Psoas muscle (tissue), 8 donors: ENCODE measurements around the gene SH3GL3. TPM values are rescaled to one million over a fixed set of nuclear protein-coding genes. Genes with fewer than 3 reads are reported as not detected.

Experiments used
- ATAC-seq, 4 donors: fragments of 200-7000 bp; cut with Tn5 transposase; one replicate each; pipeline ENCODE4 v1.9.1; 2020; ENCODE audit warnings: moderate library complexity in 3 of 4, mild to moderate bottlenecking in 2 of 4
- DNase-seq, 2 donors: peaks; one replicate each; pipeline ENCODE4 v3.0.0-alpha.2; 2020
- H3K27ac ChIP-seq: fragments of 200-600 bp; one replicate; pipeline ENCODE4 v1.8.0; 2022
- H3K27me3 ChIP-seq, 3 donors: fragments of 200-600 bp in 1 of 3; one replicate each; pipeline versions ENCODE4 v1.6.1 to v1.8.0; 2013 to 2022; ENCODE audit warnings: low read length in 2 of 3, mild to moderate bottlenecking in 2 of 3, moderate library complexity in 1 of 3; ENCODE audit not compliant: insufficient read depth in 3 of 3
- H3K36me3 ChIP-seq, 2 donors: fragments of 200-600 bp in 1 of 2; one replicate each; pipeline versions ENCODE4 v1.6.1 to v1.8.0; 2013 to 2022; ENCODE audit warnings: low read depth in 1 of 2, mild to moderate bottlenecking in 1 of 2, moderate library complexity in 1 of 2; ENCODE audit not compliant: insufficient read depth in 1 of 2
- H3K4me1 ChIP-seq: fragments of 200-600 bp; one replicate; pipeline ENCODE4 v1.8.0; 2022
- H3K4me3 ChIP-seq: fragments of 200-600 bp; one replicate; pipeline ENCODE4 v1.8.0; 2022; ENCODE audit warnings: mild to moderate bottlenecking
- H3K9me3 ChIP-seq: fragments of 200-600 bp; one replicate; pipeline ENCODE4 v1.8.0; 2022
- CTCF ChIP-seq: fragments of 200-600 bp; IDR thresholded peaks from one replicate; pipeline ENCODE4 v1.8.0; 2022; ENCODE audit warnings: antibody characterized with exemption
- WGBS, 3 donors: extraction: QIAGEN DNeasy Blood & Tissue Kit; methylation state at CpG; one replicate each; pipeline versions ENCODE4 v1.1.6 to v1.1.7; 2013; 5-methylcytosine and 5-hydroxymethylcytosine counted together
- intact Hi-C, 2 donors: fragments of 100-400 bp; cut with DNase I; formaldehyde crosslinking; loops; one replicate each; pipeline versions ENCODE4 v1.11.0 to v1.14.2; 2022
- polyA plus RNA-seq, 3 donors: library from polyadenylated mRNA; stranded (reverse); fragments of 200-250 nt; gene quantifications; one replicate each; pipeline ENCODE4 v1.2.3, GENCODE V29; 2013
- total RNA-seq, 4 donors: library from RNA; stranded (reverse); fragmentation: NEBNext Ultra II Directional in 2 of 4; extraction: Animal tissue kit (Norgen Biotek cat#: 25700) in 2 of 4; gene quantifications; one replicate each; pipeline versions ENCODE4 v1.2.1 to v1.2.4, GENCODE V29; 2021 to 2023
- donor health status: healthy with polysubstance abuse.
- donor health status: DM: no; HTN: no; CAD: no; lungs with moderate emphysema.
- donor health status: Bipolar disorder and iron deficiency.
- donor health status: healthy.
- donor health status: DM: yes; HTN: yes; CAD: no.
- donor health status: DM: no; HTN: no; CAD: no.
- donor health status: DM: no; HTN: no; CAD: no.
- donor health status: DM: yes; HTN: yes; CAD: no.

Gene SH3GL3
- total and polyA plus RNA-seq, 7 donors: 0.05 TPM; not detected in 6

GRCh38 chr15:83413054-83413719 lies 34.0 kb upstream of the SH3GL3 start:
- no peaks in the 10 kb centered on the region for H3K9me3 ChIP-seq
- H3K27me3 ChIP-seq: peaks cover 2 to 6% (median 2%) of the 10 kb centered on the region in 3 donors
- intact Hi-C loops: no loop called here
- ATAC-seq (no peak), DNase-seq (no peak)
- no peaks in the 10 kb centered on the region for H3K4me1 ChIP-seq
- no peak for TF ChIP-seq CTCF
- H3K4me3 ChIP-seq: no peak overlapping the region
- no peaks in the 10 kb centered on the region for H3K36me3 ChIP-seq
- no peak overlapping the region for H3K27ac ChIP-seq
- 83 to 84% (median 84%) methylated on average over 7 of the region's 7 CpGs for WGBS, 3 donors

GRCh38 chr15:83422081-83422480 lies 25.1 kb upstream of the SH3GL3 start:
- TF ChIP-seq CTCF: no peak
- intact Hi-C loops: no loop called here
- H3K27me3 ChIP-seq: peaks cover 0 to 7% (median 2%) of the 10 kb centered on the region in 3 donors

GRCh38 chr15:83422541-83422940 lies 24.6 kb upstream of the SH3GL3 start:
- no peak for TF ChIP-seq CTCF
- intact Hi-C loops: no loop called here
- H3K4me1 ChIP-seq: no peaks in the 10 kb centered on the region
- DNase-seq (no peak), ATAC-seq (no peak)
- H3K9me3 ChIP-seq: no peaks in the 10 kb centered on the region
- H3K27me3 ChIP-seq: peaks cover 0 to 7% (median 2%) of the 10 kb centered on the region in 3 donors
- WGBS, 3 donors: 44 to 67% (median 54%) methylated on average over 2 of the region's 2 CpGs
- no peak overlapping the region for H3K27ac ChIP-seq
- no peaks in the 10 kb centered on the region for H3K36me3 ChIP-seq
- H3K4me3 ChIP-seq: no peak overlapping the region

More at GRCh38 chr15:83422081-83422480, 25.1 kb upstream of the SH3GL3 start:
- Histone ChIP-seq H3K9me3 (no peaks in the 10 kb centered on the region), H3K27ac (no peak overlapping the region), H3K4me1 (no peaks in the 10 kb centered on the region), H3K4me3 (no peak overlapping the region), H3K36me3 (no peaks in the 10 kb centered on the region)
- whole genome bisulfite sequencing, 3 donors: 43 to 50% (median 45%) methylated on average over 4 of the region's 4 CpGs
- no peak for DNase-seq
- ATAC-seq: no peak

GRCh38 chr15:83424101-83424500 lies 23.0 kb upstream of the SH3GL3 start:
- Histone ChIP-seq H3K27ac (no peak overlapping the region), H3K9me3 (no peaks in the 10 kb centered on the region), H3K4me1 (no peaks in the 10 kb centered on the region), H3K4me3 (no peak overlapping the region), H3K27me3 (peaks cover 0 to 7% (median 2%) of the 10 kb centered on the region in 3 donors), H3K36me3 (no peaks in the 10 kb centered on the region)
- DNase-seq (no peak), ATAC-seq (no peak)
- intact Hi-C loops: no loop called here
- 87 to 90% (median 89%) methylated on average over 6 of the region's 6 CpGs for WGBS, 3 donors
- no peak for TF ChIP-seq CTCF

GRCh38 chr15:83430441-83430840 lies 16.7 kb upstream of the SH3GL3 start:
- intact Hi-C loops: no loop called here
- H3K4me3 ChIP-seq: no peak overlapping the region
- no peak for DNase-seq
- WGBS, 3 donors: 55 to 64% (median 59%) methylated on average over 3 of the region's 3 CpGs
- H3K36me3 ChIP-seq: no peaks in the 10 kb centered on the region
- H3K4me1 ChIP-seq: no peaks in the 10 kb centered on the region
- ATAC-seq: no peak
- TF ChIP-seq CTCF: no peak
- H3K27me3 ChIP-seq: peaks cover 0 to 6% (median 0%) of the 10 kb centered on the region in 3 donors
- no peaks in the 10 kb centered on the region for H3K9me3 ChIP-seq
- no peak overlapping the region for H3K27ac ChIP-seq
